ENCODE results near the gene CSMD2. TPM values are rescaled to one million over a fixed set of nuclear protein-coding genes. Genes with fewer than 3 reads are reported as not detected.

CSMD2 gene
- total RNA-seq, 6 experiments from 2014 or later = under 0.01 to 0.19 (median 0.09) TPM; not detected in 1

DNA sequence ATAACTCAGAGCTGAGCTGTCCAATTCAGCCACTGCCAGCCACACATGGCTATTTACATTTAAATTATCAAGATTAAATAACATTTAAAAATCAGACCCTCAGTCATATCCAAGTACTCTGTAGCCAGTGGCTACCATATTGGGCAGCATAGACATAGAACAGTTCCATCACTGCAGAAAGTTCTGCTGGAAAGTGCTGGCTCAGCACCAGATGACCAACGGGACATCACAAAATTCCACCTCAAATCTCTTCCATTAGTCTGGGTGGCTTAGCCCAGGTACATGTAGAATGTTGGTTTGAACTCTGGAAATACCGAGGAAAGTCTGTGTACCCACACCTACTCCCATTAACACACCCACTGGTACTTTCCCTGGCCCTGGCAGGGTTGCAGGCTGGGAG lies 563.3 kb downstream of the CSMD2 start:
- Histone ChIP-seq H3K27ac (no peak overlapping the region), H3K4me3 (no peak overlapping the region), H3K9me3 (no peaks in the 10 kb centered on the region), H3K4me1 (no peaks in the 10 kb centered on the region), H3K36me3 (no peaks in the 10 kb centered on the region), H3K27me3 (no peaks in the 10 kb centered on the region)
- intact Hi-C loops (cut with DNase I) = no loop called here
- no peak for TF ChIP-seq POLR2A (IDR thresholded peaks at IDR 0.05)
- TF ChIP-seq, protein P1, sequence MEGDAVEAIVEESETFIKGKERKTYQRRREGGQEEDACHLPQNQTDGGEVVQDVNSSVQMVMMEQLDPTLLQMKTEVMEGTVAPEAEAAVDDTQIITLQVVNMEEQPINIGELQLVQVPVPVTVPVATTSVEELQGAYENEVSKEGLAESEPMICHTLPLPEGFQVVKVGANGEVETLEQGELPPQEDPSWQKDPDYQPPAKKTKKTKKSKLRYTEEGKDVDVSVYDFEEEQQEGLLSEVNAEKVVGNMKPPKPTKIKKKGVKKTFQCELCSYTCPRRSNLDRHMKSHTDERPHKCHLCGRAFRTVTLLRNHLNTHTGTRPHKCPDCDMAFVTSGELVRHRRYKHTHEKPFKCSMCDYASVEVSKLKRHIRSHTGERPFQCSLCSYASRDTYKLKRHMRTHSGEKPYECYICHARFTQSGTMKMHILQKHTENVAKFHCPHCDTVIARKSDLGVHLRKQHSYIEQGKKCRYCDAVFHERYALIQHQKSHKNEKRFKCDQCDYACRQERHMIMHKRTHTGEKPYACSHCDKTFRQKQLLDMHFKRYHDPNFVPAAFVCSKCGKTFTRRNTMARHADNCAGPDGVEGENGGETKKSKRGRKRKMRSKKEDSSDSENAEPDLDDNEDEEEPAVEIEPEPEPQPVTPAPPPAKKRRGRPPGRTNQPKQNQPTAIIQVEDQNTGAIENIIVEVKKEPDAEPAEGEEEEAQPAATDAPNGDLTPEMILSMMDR (IDR thresholded peaks at IDR 0.05) = no peak
- no peak for DNase-seq
- no peak for ATAC-seq
- 50% methylated on average over 1 of the region's 2 CpGs for WGBS (ENCODE audit: insufficient coverage, low coverage, low lambda C conversion rate, missing lambda C conversion rate)

DNA sequence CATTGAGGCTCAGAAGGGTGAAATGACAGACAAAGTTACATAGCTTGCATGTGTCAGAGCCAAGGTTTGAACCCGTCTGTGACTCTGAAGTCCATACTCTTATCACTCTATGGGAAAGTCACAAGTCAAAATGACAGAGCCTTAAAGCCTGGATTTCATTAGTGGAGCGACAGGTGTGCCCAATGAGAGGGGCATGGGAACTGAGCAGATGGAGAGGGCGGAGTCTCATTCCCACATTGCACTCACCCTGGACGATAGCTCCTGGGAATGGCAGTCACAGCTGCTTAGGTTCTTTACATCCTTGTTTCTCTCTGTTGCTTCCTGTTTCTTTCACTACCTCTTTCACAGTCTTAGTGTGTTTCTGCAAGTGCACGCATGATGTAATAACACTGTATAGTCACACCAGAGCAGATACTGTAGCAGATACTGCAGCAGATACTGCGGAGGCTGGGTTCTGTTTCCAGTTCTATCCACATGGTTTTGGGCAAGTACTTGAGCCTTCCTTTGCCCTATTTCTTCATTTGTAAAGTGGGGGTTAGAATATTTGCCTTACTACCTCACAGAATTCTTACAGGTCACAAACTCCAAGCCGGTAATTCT lies 565.4 kb downstream of the CSMD2 start:
- no peaks in the 10 kb centered on the region for H3K9me3 ChIP-seq
- intact Hi-C loops (cut with DNase I) = no loop called here
- H3K4me1 ChIP-seq = no peaks in the 10 kb centered on the region
- no peak for TF ChIP-seq POLR2A (IDR thresholded peaks at IDR 0.05)
- TF ChIP-seq, protein P1 (IDR thresholded peaks at IDR 0.05) = no peak
- WGBS (ENCODE audit: insufficient coverage, low coverage, low lambda C conversion rate, missing lambda C conversion rate) = 56% methylated on average over 6 of the region's 7 CpGs
- no peak for ATAC-seq
- no peak overlapping the region for H3K4me3 ChIP-seq
- H3K27me3 ChIP-seq = no peaks in the 10 kb centered on the region
- no peaks in the 10 kb centered on the region for H3K36me3 ChIP-seq
- no peak for DNase-seq
- no peak overlapping the region for H3K27ac ChIP-seq

DNA sequence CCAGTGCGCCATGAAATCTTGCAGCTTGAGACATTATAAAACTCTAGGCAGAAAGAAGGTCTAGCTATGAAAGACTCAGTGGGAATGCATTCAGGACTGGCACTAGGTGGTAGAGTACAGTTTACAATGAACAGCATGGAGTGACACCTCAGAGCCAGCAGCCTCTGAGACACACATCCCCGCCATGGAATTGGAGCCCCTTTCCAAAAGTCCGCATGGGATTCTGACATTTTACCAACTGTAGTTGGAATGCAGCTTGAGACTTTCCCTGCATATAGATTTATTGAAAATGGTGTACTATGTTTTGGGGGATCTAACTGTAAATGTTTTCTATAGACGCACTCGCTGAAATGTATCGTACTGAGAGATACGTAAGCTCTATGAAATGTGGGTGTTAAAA lies 576.3 kb downstream of the CSMD2 start:
- H3K4me3 ChIP-seq = no peak overlapping the region
- no peaks in the 10 kb centered on the region for H3K4me1 ChIP-seq
- H3K27ac ChIP-seq = no peak overlapping the region
- ATAC-seq = no peak
- TF ChIP-seq POLR2A (IDR thresholded peaks at IDR 0.05) = no peak
- TF ChIP-seq, protein P1 (IDR thresholded peaks at IDR 0.05) = no peak
- intact Hi-C loops (cut with DNase I) = no loop called here
- H3K9me3 ChIP-seq = no peaks in the 10 kb centered on the region
- no peaks in the 10 kb centered on the region for H3K27me3 ChIP-seq
- no peaks in the 10 kb centered on the region for H3K36me3 ChIP-seq
- WGBS (ENCODE audit: insufficient coverage, low coverage, low lambda C conversion rate, missing lambda C conversion rate) = 88% methylated on average over 6 of the region's 7 CpGs
- DNase-seq = no peak

DNA sequence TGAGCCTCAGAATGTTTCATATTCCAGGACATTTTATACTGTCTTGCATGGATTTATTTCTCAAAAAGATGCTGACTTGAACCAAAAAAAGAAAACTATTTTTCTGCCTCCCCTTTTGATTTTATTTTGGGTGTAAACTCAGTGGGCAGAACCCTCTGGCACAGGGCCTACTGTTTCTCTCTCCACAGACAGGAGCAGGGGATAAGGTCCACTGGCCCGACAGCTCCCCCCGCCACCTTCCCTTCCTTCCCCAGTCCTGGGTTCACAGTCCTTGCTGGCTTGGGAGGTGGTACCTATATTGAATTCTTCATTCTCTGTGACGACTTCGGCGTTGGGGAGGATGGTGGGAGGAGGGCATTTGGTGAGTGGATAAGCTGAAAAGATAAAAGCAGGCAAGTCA lies 578.2 kb downstream of the CSMD2 start:
- intact Hi-C loops (cut with DNase I) = no loop called here
- DNase-seq (no peak), ATAC-seq (no peak)
- Histone ChIP-seq H3K27me3 (no peaks in the 10 kb centered on the region), H3K27ac (no peak overlapping the region), H3K9me3 (no peaks in the 10 kb centered on the region), H3K36me3 (no peaks in the 10 kb centered on the region), H3K4me3 (no peak overlapping the region), H3K4me1 (no peaks in the 10 kb centered on the region)
- TF ChIP-seq POLR2A (IDR thresholded peaks at IDR 0.05) = no peak
- TF ChIP-seq, protein P1 (IDR thresholded peaks at IDR 0.05) = no peak
- 51% methylated on average over 5 of the region's 5 CpGs for WGBS (ENCODE audit: insufficient coverage, low coverage, low lambda C conversion rate, missing lambda C conversion rate)

DNA sequence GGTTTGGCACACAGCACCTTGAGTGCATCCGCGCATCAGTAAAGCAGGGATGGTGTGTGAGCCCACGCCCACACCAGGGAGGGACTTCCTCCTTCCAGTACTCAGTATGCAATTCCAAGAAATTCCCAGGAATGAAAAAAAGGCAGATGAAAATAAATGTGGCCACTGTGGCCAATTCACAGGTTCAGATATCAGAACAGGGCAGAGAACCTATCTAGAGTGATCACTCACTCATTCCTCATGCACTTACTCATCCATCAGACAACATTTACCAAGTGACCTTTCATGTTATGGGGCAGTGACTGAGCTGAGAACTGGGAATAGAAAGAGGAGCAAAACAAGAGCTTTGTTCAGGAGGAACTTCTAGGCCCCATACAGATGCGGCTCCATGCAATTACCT lies 578.9 kb downstream of the CSMD2 start:
- WGBS (ENCODE audit: insufficient coverage, low coverage, low lambda C conversion rate, missing lambda C conversion rate) = 74% methylated on average over 2 of the region's 4 CpGs
- Histone ChIP-seq H3K27me3 (no peaks in the 10 kb centered on the region), H3K36me3 (no peaks in the 10 kb centered on the region), H3K4me3 (no peak overlapping the region), H3K27ac (no peak overlapping the region), H3K9me3 (no peaks in the 10 kb centered on the region), H3K4me1 (no peaks in the 10 kb centered on the region)
- TF ChIP-seq, protein P1 (IDR thresholded peaks at IDR 0.05) = no peak
- no peak for TF ChIP-seq POLR2A (IDR thresholded peaks at IDR 0.05)
- DNase-seq = no peak
- ATAC-seq = no peak
- intact Hi-C loops (cut with DNase I) = no loop called here
